ENCODE data around the gene ELF4. TPM values are rescaled to one million over a fixed set of nuclear protein-coding genes. Genes with fewer than 3 reads are reported as not detected.

ELF4 gene
- total and polyA plus RNA-seq, 9 donors, result 9.3 to 25.6 (median 20.2) TPM

DNA sequence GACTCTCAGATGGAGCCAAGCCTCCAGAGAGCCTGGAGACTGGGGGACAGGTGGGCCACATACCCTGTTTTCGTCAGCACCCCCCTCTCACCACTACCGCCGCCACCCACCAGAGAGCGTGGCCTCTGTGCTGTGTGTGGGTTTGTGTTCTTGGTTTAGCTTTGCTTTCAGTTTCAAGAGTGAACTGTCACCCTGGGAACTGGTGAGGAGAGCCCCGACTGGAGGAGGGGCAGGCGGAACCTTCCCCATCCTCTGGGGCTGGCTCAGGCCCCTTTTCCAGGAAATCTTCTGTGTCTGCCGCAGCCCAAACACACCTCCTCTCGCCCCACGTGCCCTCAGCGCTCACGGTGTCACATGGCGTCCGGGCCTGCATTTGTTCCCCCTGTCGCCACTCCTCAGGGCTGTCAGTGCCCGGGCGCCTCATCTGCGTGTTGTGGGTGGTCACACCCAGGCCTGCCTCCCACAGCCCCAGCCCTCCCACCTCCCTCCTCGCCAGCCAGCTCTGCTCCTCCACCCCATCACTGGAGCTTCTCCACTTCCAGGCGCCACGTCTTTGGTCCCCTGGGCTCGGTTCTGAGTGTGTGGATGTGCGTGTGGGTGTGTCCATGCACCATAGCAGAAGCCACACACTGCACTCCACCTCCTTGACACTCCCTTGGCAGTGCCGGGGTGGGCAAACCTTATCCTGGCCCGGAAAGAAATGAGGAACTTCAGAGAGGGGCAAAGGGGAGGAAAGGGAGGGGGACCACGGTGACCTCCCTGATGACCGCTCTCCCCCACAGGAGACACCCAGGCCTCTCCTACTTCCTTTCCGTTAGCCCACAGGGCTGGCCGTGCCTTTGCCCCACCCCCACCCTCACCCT lies 27.8 kb downstream of the ELF4 start:
- Histone ChIP-seq H3K27ac (peak overlapping the region in 1 of 2 donors; percentile 64), H3K9me3 (no peaks in the 10 kb centered on the region), H3K4me3 (no peak overlapping the region), H3K27me3 (no peaks in the 10 kb centered on the region), H3K36me3 (no peaks in the 10 kb centered on the region), H3K4me1 (ENCODE audit: insufficient read depth) (peaks cover 6% of the 10 kb centered on the region)
- peak in 3 of 5 donors; percentile 37 to 58 (median 50) for DNase-seq
- 34 to 42% (median 39%) methylated on average over 28 of the region's 28 CpGs for WGBS, 3 donors
- intact Hi-C loops (cut with DNase I), result loop anchor here (5.0 to 10.0 kb wide), 3 partner anchors 90 to 110 kb away; partner anchors contain the start of gene RAB33A (in 3 of the 4)
- no peak for TF ChIP-seq EP300 (IDR thresholded peaks at IDR 0.05)
- no peak for TF ChIP-seq POLR2A (IDR thresholded peaks at IDR 0.05)
- TF ChIP-seq, protein P1, sequence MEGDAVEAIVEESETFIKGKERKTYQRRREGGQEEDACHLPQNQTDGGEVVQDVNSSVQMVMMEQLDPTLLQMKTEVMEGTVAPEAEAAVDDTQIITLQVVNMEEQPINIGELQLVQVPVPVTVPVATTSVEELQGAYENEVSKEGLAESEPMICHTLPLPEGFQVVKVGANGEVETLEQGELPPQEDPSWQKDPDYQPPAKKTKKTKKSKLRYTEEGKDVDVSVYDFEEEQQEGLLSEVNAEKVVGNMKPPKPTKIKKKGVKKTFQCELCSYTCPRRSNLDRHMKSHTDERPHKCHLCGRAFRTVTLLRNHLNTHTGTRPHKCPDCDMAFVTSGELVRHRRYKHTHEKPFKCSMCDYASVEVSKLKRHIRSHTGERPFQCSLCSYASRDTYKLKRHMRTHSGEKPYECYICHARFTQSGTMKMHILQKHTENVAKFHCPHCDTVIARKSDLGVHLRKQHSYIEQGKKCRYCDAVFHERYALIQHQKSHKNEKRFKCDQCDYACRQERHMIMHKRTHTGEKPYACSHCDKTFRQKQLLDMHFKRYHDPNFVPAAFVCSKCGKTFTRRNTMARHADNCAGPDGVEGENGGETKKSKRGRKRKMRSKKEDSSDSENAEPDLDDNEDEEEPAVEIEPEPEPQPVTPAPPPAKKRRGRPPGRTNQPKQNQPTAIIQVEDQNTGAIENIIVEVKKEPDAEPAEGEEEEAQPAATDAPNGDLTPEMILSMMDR (IDR thresholded peaks at IDR 0.05), result no peak

GRCh38 chrX:130081421-130082045 lies 28.8 kb downstream of the ELF4 start:
- no peaks in the 10 kb centered on the region for H3K27me3 ChIP-seq
- H3K4me1 ChIP-seq (ENCODE audit: insufficient read depth), result peaks cover 6% of the 10 kb centered on the region
- no peak for DNase-seq
- WGBS, 3 donors, result 42 to 53% (median 50%) methylated on average over 12 of the region's 12 CpGs
- H3K4me3 ChIP-seq, result no peak overlapping the region
- peak overlapping the region in 1 of 2 donors; percentile 64 for H3K27ac ChIP-seq
- intact Hi-C loops (cut with DNase I), result loop anchor here (2.0 to 10.0 kb wide), 4 partner anchors 39 to 111 kb away; partner anchors contain the start of gene RAB33A (in 3 of the 4)
- TF ChIP-seq, protein P1 (IDR thresholded peaks at IDR 0.05), result no peak
- TF ChIP-seq POLR2A (IDR thresholded peaks at IDR 0.05) (no peak), EP300 (IDR thresholded peaks at IDR 0.05) (no peak)
- H3K36me3 ChIP-seq, result no peaks in the 10 kb centered on the region
- H3K9me3 ChIP-seq, result no peaks in the 10 kb centered on the region

DNA sequence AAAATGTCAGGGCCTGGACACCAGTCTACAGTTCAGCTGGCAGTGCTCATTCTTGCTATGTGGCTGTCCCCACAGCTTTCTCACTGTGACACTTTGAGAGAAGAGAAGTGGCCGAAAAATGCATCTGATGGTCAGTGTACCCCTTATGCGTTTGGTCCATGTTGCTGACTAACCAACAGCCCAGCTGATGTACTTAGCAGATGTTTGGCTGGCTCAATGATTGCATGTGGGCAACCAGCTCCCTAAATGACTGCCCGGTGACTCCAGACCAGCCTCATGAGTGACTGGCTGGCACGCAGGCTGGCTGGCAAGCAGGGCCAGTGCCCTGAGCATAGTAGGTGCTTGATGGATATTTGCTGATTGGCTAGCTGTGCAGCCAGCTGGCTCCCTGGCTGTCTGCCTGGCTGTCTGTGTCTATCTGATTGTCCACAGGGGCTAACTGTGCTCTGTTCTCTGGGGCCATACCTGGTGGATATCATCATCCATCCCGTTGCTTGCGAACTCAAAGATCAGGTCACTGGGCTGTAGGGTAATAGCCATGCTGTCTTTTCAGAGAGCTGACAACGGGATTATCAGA lies 29.4 kb downstream of the ELF4 start:
- TF ChIP-seq, protein P1 (IDR thresholded peaks at IDR 0.05), result no peak
- TF ChIP-seq EP300 (IDR thresholded peaks at IDR 0.05), result no peak
- no peak for TF ChIP-seq POLR2A (IDR thresholded peaks at IDR 0.05)
- DNase-seq, result no peak
- H3K36me3 ChIP-seq, result no peaks in the 10 kb centered on the region
- H3K4me1 ChIP-seq (ENCODE audit: insufficient read depth), result peaks cover 6% of the 10 kb centered on the region
- no peak overlapping the region for H3K27ac ChIP-seq
- no peak overlapping the region for H3K4me3 ChIP-seq
- intact Hi-C loops (cut with DNase I), result loop anchor here (2.0 to 10.0 kb wide), 4 partner anchors 40 to 111 kb away; partner anchors contain the start of gene RAB33A (in 3 of the 4)
- no peaks in the 10 kb centered on the region for H3K9me3 ChIP-seq
- no peaks in the 10 kb centered on the region for H3K27me3 ChIP-seq
- WGBS, 3 donors, result 68 to 80% (median 71%) methylated on average over 7 of the region's 7 CpGs

GRCh38 chrX:130079824-130080406 lies 30.4 kb downstream of the ELF4 start:
- intact Hi-C loops (cut with DNase I), result loop anchor here (2.0 to 10.0 kb wide), 4 partner anchors 41 to 112 kb away; partner anchors contain the start of gene RAB33A (in 3 of the 4)
- Histone ChIP-seq H3K4me1 (ENCODE audit: insufficient read depth) (peaks cover 6% of the 10 kb centered on the region), H3K27ac (no peak overlapping the region), H3K9me3 (no peaks in the 10 kb centered on the region), H3K4me3 (no peak overlapping the region), H3K36me3 (no peaks in the 10 kb centered on the region), H3K27me3 (no peaks in the 10 kb centered on the region)
- TF ChIP-seq POLR2A (IDR thresholded peaks at IDR 0.05), result no peak
- no peak for TF ChIP-seq EP300 (IDR thresholded peaks at IDR 0.05)
- TF ChIP-seq, protein P1 (IDR thresholded peaks at IDR 0.05), result peak; percentile 38 to 54 (median 43)
- 34 to 42% (median 39%) methylated on average over 9 of the region's 9 CpGs for WGBS, 3 donors
- peak; percentile 59 to 78 (median 65) for DNase-seq

All from ovary (tissue), 9 donors.